Astrocyte of the cerebellum (primary cell): ENCODE data around the gene IFT52.
A peak's percentile ranks its signal among the peaks of the same experiment; 100 is the strongest.

Source experiments
- DNase-seq: peaks from one replicate; pipeline ENCODE4 v3.0.0-alpha.2; 2011; ENCODE audit warnings: low read depth
- H3K4me3 ChIP-seq: 2 replicates; pipeline ENCODE4 v1.5.1; 2011; ENCODE audit warnings: mild to moderate bottlenecking, low read depth, low read length, moderate library complexity
- in situ Hi-C: cut with HindIII; loops from 2 replicates; pipeline ENCODE4 v1.10.0; 2017; ENCODE audit warnings: low sequenced_read_pairs
- TF ChIP-seq, protein P1 (sequence below): IDR thresholded peaks from 2 replicates; pipeline ENCODE4 v1.5.1; 2012; ENCODE audit warnings: low read length, low read depth, moderate library complexity, mild to moderate bottlenecking; ENCODE audit errors: missing control alignments

IFT52 gene

DNA sequence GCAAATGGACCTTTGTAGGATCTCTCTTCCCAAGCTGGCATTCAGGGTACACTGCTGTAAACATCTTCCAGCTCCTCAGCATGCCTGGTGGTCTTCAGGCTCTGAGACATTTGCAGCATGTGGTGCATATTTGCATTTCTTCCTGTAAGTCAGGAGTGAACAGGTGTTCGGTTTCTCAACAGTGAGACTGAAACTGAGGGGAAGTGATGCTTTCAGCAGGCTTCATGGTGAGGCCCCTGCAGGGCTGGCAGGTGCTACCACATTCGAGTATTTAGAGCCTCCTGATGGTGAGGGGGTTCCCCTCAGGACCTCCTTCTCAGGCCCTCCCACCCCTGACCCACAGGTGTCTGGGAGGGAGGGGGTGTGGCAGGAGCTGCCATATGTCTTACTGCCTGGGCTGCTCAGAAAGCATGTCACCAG is 91.3 kb downstream of the IFT52 start:
- in situ Hi-C loops: no loop called here
- no peak overlapping the region for H3K4me3 ChIP-seq
- no peak for DNase-seq
- TF ChIP-seq, protein P1, sequence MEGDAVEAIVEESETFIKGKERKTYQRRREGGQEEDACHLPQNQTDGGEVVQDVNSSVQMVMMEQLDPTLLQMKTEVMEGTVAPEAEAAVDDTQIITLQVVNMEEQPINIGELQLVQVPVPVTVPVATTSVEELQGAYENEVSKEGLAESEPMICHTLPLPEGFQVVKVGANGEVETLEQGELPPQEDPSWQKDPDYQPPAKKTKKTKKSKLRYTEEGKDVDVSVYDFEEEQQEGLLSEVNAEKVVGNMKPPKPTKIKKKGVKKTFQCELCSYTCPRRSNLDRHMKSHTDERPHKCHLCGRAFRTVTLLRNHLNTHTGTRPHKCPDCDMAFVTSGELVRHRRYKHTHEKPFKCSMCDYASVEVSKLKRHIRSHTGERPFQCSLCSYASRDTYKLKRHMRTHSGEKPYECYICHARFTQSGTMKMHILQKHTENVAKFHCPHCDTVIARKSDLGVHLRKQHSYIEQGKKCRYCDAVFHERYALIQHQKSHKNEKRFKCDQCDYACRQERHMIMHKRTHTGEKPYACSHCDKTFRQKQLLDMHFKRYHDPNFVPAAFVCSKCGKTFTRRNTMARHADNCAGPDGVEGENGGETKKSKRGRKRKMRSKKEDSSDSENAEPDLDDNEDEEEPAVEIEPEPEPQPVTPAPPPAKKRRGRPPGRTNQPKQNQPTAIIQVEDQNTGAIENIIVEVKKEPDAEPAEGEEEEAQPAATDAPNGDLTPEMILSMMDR: no peak

DNA sequence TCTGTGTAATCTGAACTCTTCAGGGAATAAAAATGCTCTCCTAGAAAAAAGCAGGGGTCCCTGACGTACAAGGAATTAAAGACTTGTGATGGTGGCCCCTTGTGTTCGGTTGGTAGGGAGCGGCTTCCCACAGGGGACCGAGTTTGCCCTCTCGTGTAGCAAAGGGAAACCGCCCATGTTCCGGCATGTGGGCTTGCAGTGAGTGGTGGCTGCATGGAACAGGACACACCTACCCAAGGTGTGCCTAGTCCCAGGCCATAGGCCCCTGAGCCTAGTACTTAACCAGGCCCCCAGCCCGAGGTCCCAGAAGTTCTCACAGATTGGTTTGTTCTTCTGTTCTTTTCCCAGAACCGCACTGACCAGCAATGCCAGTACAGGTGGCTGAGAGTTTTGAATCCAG is 91.7 kb downstream of the IFT52 start:
- no peak for DNase-seq
- H3K4me3 ChIP-seq: no peak overlapping the region
- TF ChIP-seq, protein P1: no peak
- in situ Hi-C loops: no loop called here

DNA sequence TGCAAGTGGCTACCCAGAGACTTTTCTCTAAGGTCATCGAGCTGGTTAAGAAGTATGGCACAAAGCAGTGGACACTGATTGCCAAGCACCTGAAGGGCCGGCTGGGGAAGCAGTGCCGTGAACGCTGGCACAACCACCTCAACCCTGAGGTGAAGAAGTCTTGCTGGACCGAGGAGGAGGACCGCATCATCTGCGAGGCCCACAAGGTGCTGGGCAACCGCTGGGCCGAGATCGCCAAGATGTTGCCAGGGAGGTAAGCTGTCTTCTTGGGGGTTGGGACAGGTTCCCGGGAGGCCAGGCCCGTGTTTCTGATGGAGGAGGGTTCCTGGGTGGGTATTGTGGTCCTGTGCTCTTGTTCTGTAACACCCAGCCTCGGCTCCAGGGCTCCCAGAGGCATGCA is 96.1 kb downstream of the IFT52 start:
- in situ Hi-C loops: no loop called here
- TF ChIP-seq, protein P1: no peak
- H3K4me3 ChIP-seq: no peak overlapping the region
- DNase-seq: no peak

DNA sequence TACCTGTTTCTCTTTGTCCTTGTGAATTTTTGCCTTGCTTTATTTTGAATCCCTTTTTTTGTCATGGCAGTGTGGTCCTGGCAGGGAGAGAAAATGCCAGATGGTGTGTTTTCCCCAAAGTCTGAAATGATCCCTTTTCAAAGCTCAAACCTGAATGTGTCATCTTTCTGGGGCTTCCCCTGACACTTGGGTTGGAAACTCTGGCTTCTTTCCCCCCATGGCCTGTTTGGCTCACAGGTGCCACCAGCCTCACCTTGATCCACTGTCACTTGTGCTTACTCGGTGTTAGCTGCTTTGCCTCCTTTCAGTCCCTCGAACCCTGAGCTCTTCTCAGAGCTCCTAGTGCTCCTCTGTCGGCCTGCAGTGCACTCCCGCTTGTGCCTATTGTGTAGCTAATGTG is 98.4 kb downstream of the IFT52 start:
- in situ Hi-C loops: no loop called here
- TF ChIP-seq, protein P1: no peak
- H3K4me3 ChIP-seq: no peak overlapping the region
- DNase-seq: no peak

DNA sequence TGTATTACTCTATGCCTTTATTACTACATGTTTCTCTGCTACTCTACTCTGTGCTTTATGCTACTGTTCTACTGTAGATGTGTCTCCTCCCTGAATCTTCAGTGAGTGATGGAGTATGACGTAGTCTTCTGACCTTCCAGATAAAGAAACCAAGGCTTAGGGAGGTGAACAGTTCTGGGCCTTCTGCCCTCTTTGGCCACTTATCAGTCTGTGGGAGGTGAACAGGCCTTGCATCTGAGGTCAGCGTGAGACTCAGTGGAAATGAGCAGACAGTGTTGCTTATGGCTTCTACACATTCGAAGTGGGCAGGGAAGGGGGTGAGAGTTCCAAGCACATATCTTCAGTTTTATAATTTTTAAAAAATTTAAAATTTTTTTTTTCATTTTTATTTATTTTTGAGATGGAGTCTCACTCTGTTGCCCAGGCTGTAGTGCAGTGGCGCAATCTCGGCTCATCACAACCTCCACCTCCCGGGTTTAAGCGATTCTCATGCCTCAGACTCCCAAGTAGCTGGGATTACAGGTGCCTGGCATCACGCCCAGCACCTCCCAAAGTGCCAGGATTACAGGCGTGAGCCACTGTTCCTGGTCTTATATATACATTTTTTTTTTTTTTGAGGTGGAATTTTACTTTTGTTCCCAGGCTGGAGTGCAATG is 100.3 kb downstream of the IFT52 start:
- no peak overlapping the region for H3K4me3 ChIP-seq
- DNase-seq: no peak
- in situ Hi-C loops: no loop called here
- TF ChIP-seq, protein P1: no peak

DNA sequence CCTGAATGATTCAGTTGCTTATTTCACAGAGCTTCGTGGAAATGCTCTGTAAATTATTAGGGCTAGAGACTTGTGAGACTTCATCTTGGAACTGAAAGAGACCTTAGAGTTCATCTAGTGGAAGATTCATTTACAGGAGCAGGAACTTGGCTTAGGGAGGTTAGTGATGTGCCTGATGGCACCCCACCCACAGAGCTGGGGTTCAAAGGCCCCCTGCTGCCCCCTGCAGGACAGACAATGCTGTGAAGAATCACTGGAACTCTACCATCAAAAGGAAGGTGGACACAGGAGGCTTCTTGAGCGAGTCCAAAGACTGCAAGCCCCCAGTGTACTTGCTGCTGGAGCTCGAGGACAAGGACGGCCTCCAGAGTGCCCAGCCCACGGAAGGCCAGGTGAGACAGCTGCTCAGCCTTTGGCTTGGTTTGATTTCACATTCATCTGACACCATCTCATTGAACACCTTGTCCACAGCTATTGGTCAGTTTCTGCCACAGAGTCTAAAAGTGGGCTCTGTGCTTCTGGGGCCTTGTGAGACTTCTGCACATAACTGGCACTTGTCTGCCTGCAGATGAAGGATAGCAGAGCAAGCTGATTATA is 101.3 kb downstream of the IFT52 start:
- no peak overlapping the region for H3K4me3 ChIP-seq
- DNase-seq: peak; percentile 6
- TF ChIP-seq, protein P1: peak; percentile 69
- in situ Hi-C loops: no loop called here
